HEK293T (cell line): ENCODE results near the gene NR2C1.
"Not testable (repeated sequence)": the region's sequence is repeated elsewhere in the genome, so short reads cannot be mapped to it uniquely, and the experiment has no call there.

Source experiments
- CTCF ChIA-PET: fragments of 350-600 bp; formaldehyde crosslinking; extraction: SDS; loops from one replicate; lab custom pipeline; 2021; ENCODE audit warnings: antibody characterized with exemption, inconsistent platforms; lab: Yijun Ruan, JAX
- POLR2A ChIA-PET: fragments of 350-600 bp; formaldehyde crosslinking; extraction: SDS; loops from one replicate; lab custom pipeline; 2020; ENCODE audit warnings: antibody characterized with exemption, inconsistent platforms; lab: Yijun Ruan, JAX
- DNase-seq: peaks from one replicate; pipeline ENCODE4 v3.0.0; 2012; ENCODE audit warnings: mixed read lengths; ENCODE audit errors: extremely low spot score
- ARNT ChIP-seq: fragments of 450-650 bp; IDR thresholded peaks from 2 replicates; pipeline ENCODE4 v1.6.1; 2017; ENCODE audit warnings: mild to moderate bottlenecking
- BHLHE40 ChIP-seq: fragments of 450-650 bp; IDR thresholded peaks from 2 replicates; pipeline ENCODE4 v1.6.1; 2016; ENCODE audit warnings: mild to moderate bottlenecking, moderate library complexity, borderline replicate concordance
- CTBP1 ChIP-seq: fragments of 450-650 bp; IDR thresholded peaks from 2 replicates; pipeline ENCODE4 v1.6.1; 2016; ENCODE audit warnings: borderline replicate concordance
- ELF4 ChIP-seq: fragments of 450-650 bp; IDR thresholded peaks from 2 replicates; pipeline ENCODE4 v1.6.1; 2017; ENCODE audit warnings: antibody characterized with exemption
- FOXA1 ChIP-seq: fragments of 450-650 bp; IDR thresholded peaks from 2 replicates; pipeline ENCODE4 v1.6.1; 2016; ENCODE audit warnings: mild to moderate bottlenecking
- FOXK2 ChIP-seq: fragments of 450-650 bp; IDR thresholded peaks from 2 replicates; pipeline ENCODE4 v1.6.1; 2016; ENCODE audit warnings: mild to moderate bottlenecking
- FOXM1 ChIP-seq: fragments of 450-650 bp; IDR thresholded peaks from 2 replicates; pipeline ENCODE4 v1.6.1; 2017; ENCODE audit warnings: mild to moderate bottlenecking, borderline replicate concordance
- HDGF ChIP-seq: fragments of 450-650 bp; IDR thresholded peaks from 2 replicates; pipeline ENCODE4 v1.6.1; 2017; ENCODE audit warnings: antibody characterized with exemption, borderline replicate concordance
- L3MBTL2 ChIP-seq: fragments of 450-650 bp; conservative IDR thresholded peaks from 2 replicates; pipeline ENCODE4 v1.6.1; 2016; ENCODE audit warnings: mild to moderate bottlenecking
- LEF1 ChIP-seq: fragments of 450-650 bp; IDR thresholded peaks from 2 replicates; pipeline ENCODE4 v1.6.1; 2017; ENCODE audit warnings: mild to moderate bottlenecking, borderline replicate concordance
- NFRKB ChIP-seq: fragments of 450-650 bp; IDR thresholded peaks from 2 replicates; pipeline ENCODE4 v1.6.1; 2016; ENCODE audit warnings: mild to moderate bottlenecking, moderate library complexity
- PKNOX1 ChIP-seq: fragments of 450-650 bp; IDR thresholded peaks from 2 replicates; pipeline ENCODE4 v1.6.1; 2016
- SP1 ChIP-seq: fragments of 450-650 bp; IDR thresholded peaks from 2 replicates; pipeline ENCODE4 v1.6.1; 2017
- SUZ12 ChIP-seq: fragments of 450-650 bp; IDR thresholded peaks from 2 replicates; pipeline ENCODE4 v1.6.1; 2016; ENCODE audit warnings: mild to moderate bottlenecking
- TARDBP ChIP-seq: fragments of 450-650 bp; IDR thresholded peaks from 2 replicates; pipeline ENCODE4 v1.6.1; 2016
- ZNF384 ChIP-seq: fragments of 450-650 bp; IDR thresholded peaks from 2 replicates; pipeline ENCODE4 v1.6.1; 2016

The NR2C1 gene

GRCh38 chr12:94990222-94990621 is 83.2 kb downstream of the NR2C1 start:
- no peak for TF ChIP-seq HDGF
- no peak for TF ChIP-seq L3MBTL2
- TF ChIP-seq ZNF384, result no peak
- no peak for TF ChIP-seq LEF1
- DNase-seq, result no peak
- POLR2A ChIA-PET, result interaction anchor here (3.6 kb wide), 1 partner anchor 13 kb away, joined by 15 read pairs; the partner anchor contains the start of gene NDUFA12
- CTCF ChIA-PET, result no interaction called here

- no peak for TF ChIP-seq FOXM1
- no peak for TF ChIP-seq PKNOX1
- TF ChIP-seq TARDBP, result no peak
- no peak for TF ChIP-seq HDGF
- no peak for TF ChIP-seq FOXA1
- TF ChIP-seq SP1, result no peak
- TF ChIP-seq CTBP1, result no peak
- no peak for TF ChIP-seq ZNF384
- ChIA-PET CTCF (no interaction called here), POLR2A (interaction anchor here (3.6 kb wide), 1 partner anchor 15 kb away, joined by 15 read pairs; the partner anchor contains the start of gene NDUFA12)
- no peak for DNase-seq
Observed at GRCh38 chr12:94988471-94988870, 84.9 kb downstream of the NR2C1 start.

GRCh38 chr12:94987801-94988200 is 85.6 kb downstream of the NR2C1 start:
- ChIA-PET POLR2A (interaction anchor here (3.6 kb wide), 1 partner anchor 16 kb away, joined by 15 read pairs; the partner anchor contains the start of gene NDUFA12), CTCF (no interaction called here)
- no peak for TF ChIP-seq LEF1
- no peak for TF ChIP-seq PKNOX1
- TF ChIP-seq FOXM1, result no peak
- no peak for TF ChIP-seq TARDBP
- no peak for TF ChIP-seq FOXA1
- TF ChIP-seq HDGF, result no peak
- no peak for TF ChIP-seq ELF4
- TF ChIP-seq BHLHE40, result no peak
- TF ChIP-seq SP1, result no peak
- DNase-seq, result no peak

GRCh38 chr12:94987076-94987669 is 86.2 kb downstream of the NR2C1 start:
- ChIA-PET CTCF (no interaction called here), POLR2A (no interaction called here)
- DNase-seq, result no peak
- TF ChIP-seq SUZ12, result no peak
- TF ChIP-seq ELF4, result no peak
- no peak for TF ChIP-seq BHLHE40
- TF ChIP-seq ZNF384, result no peak

- DNase-seq, POLR2A ChIA-PET: not testable (repeated sequence)
- CTCF ChIA-PET, result interaction anchor here (1.1 kb wide), 1 partner anchor 12 kb away, joined by 3 read pairs; no protein-coding TSS in a partner anchor
Observed at GRCh38 chr12:94985099-94985498, 88.3 kb downstream of the NR2C1 start.

GRCh38 chr12:94983321-94983720 is 90.1 kb downstream of the NR2C1 start:
- DNase-seq, result no peak
- no peak for TF ChIP-seq FOXK2
- no peak for TF ChIP-seq NFRKB
- no peak for TF ChIP-seq CTBP1
- TF ChIP-seq ELF4, result no peak
- no peak for TF ChIP-seq SP1
- TF ChIP-seq HDGF, result no peak
- ChIA-PET POLR2A (interaction anchor here (2.7 kb wide), 1 partner anchor 20 kb away, joined by 12 read pairs; the partner anchor contains the start of gene NDUFA12), CTCF (no interaction called here)

GRCh38 chr12:94982456-94982855 is 91.0 kb downstream of the NR2C1 start:
- DNase-seq, result no peak
- no peak for TF ChIP-seq BHLHE40
- no peak for TF ChIP-seq NFRKB
- no peak for TF ChIP-seq SUZ12
- TF ChIP-seq ARNT, result no peak
- no peak for TF ChIP-seq SP1
- TF ChIP-seq FOXM1, result no peak
- TF ChIP-seq FOXK2, result no peak
- no peak for TF ChIP-seq FOXA1
- TF ChIP-seq L3MBTL2, result no peak
- no peak for TF ChIP-seq HDGF
- no peak for TF ChIP-seq ZNF384
- TF ChIP-seq PKNOX1, result no peak
- ChIA-PET POLR2A (interaction anchor here (2.7 kb wide), 1 partner anchor 21 kb away, joined by 12 read pairs; the partner anchor contains the start of gene NDUFA12), CTCF (interaction anchor here (0.7 kb wide), 1 partner anchor 345 kb away, joined by 4 read pairs; no protein-coding TSS in a partner anchor)
